Posterior cingulate gyrus (tissue), 11 donors: Measurements from ENCODE around the gene TEDC1.

Source experiments
- DNase-seq, 10 donors: peaks; one replicate each; pipeline versions ENCODE4 v3.0.0 to v3.0.0-alpha.2; 2020 to 2021; ENCODE audit warnings: mixed read lengths in 3 of 10
- intact Hi-C: fragments of 100-400 bp; cut with DNase I; formaldehyde crosslinking; loops from one replicate; pipeline ENCODE4 v1.15.1; 2023

Gene TEDC1

GRCh38 chr14:105507247-105507646 is 16.2 kb downstream of the TEDC1 start:
- peak in 2 of 10 donors; percentile 47 to 69 for DNase-seq
- intact Hi-C loops, result no loop called here

GRCh38 chr14:105508069-105508468 is 17.0 kb downstream of the TEDC1 start:
- peak in 2 of 10 donors; percentile 44 to 63 for DNase-seq
- intact Hi-C loops, result no loop called here

GRCh38 chr14:105508601-105509000 is 17.6 kb downstream of the TEDC1 start:
- DNase-seq, result peak in 2 of 10 donors; percentile 20 to 42
- intact Hi-C loops, result no loop called here

GRCh38 chr14:105517096-105517495 is 26.1 kb downstream of the TEDC1 start:
- peak in 1 of 10 donors; percentile 22 for DNase-seq
- intact Hi-C loops, result no loop called here

GRCh38 chr14:105519946-105520698 is 29.1 kb downstream of the TEDC1 start:
- DNase-seq, result no peak
- intact Hi-C loops, result no loop called here

GRCh38 chr14:105525326-105525725 is 34.3 kb downstream of the TEDC1 start:
- peak in 2 of 10 donors; percentile 47 to 49 for DNase-seq
- intact Hi-C loops, result no loop called here

- DNase-seq, result peak in 8 of 10 donors; percentile 22 to 95 (median 63)
- intact Hi-C loops, result no loop called here
These were observed 35.1 kb downstream of the TEDC1 start, which contains the start of gene TMEM121 for GRCh38 chr14:105525861-105526775. Gene TMEM121, plus strand, starts transcription at chr14:105526583. Its CDS starts 2,252 bp downstream, at chr14:105528835.

GRCh38 chr14:105526776-105527380 is 35.8 kb downstream of the TEDC1 start:
- peak in 1 of 10 donors; percentile 82 for DNase-seq
- intact Hi-C loops, result no loop called here

GRCh38 chr14:105527381-105527825 is 36.4 kb downstream of the TEDC1 start:
- intact Hi-C loops, result no loop called here
- no peak for DNase-seq

GRCh38 chr14:105527826-105528585 is 37.0 kb downstream of the TEDC1 start:
- peak; percentile 69 to 97 (median 82) for DNase-seq
- intact Hi-C loops, result loop anchor here (1.0 kb wide), 3 partner anchors 38 to 158 kb away; no protein-coding TSS in a partner anchor

GRCh38 chr14:105528586-105529318 is 37.7 kb downstream of the TEDC1 start:
- intact Hi-C loops, result loop anchor here (1.0 kb wide), 3 partner anchors 38 to 158 kb away; no protein-coding TSS in a partner anchor
- peak in 2 of 10 donors; percentile 67 to 91 for DNase-seq

- no peak for DNase-seq
- intact Hi-C loops, result no loop called here
These were observed 38.2 kb downstream of the TEDC1 start for GRCh38 chr14:105529319-105529568.

GRCh38 chr14:105529569-105530284 is 38.7 kb downstream of the TEDC1 start:
- intact Hi-C loops, result no loop called here
- DNase-seq, result no peak

GRCh38 chr14:105530285-105531087 is 39.4 kb downstream of the TEDC1 start:
- intact Hi-C loops, result no loop called here

GRCh38 chr14:105531088-105531893 is 40.2 kb downstream of the TEDC1 start:
- DNase-seq, result peak in 1 of 10 donors; percentile 69
- intact Hi-C loops, result no loop called here

More at GRCh38 chr14:105530285-105531087, 39.4 kb downstream of the TEDC1 start:
- no peak for DNase-seq

- intact Hi-C loops, result no loop called here
- peak in 1 of 10 donors; percentile 79 for DNase-seq
These were observed 41.0 kb downstream of the TEDC1 start for GRCh38 chr14:105531894-105532623.
